DND-41 (cell line): ENCODE data around the gene NDUFS8.

Source experiments
- ATAC-seq: fragments of 200-7000 bp; cut with Tn5 transposase; 3 replicates; pipeline ENCODE4 v1.9.1; 2021; ENCODE audit warnings: low read depth; ENCODE audit not compliant: insufficient read depth
- DNase-seq: peaks from one replicate; pipeline ENCODE4 v3.0.0-alpha.2; 2020
- H2AFZ ChIP-seq: 2 replicates; pipeline ENCODE4 v1.6.0; 2012; ENCODE audit warnings: low read depth, low read length
- H3K27ac ChIP-seq: 2 replicates; pipeline ENCODE4 v1.5.1; 2012; ENCODE audit warnings: low read length, inconsistent platforms
- H3K27me3 ChIP-seq: fragments of 200-600 bp; sonication (generic); 2 replicates; pipeline ENCODE4 v1.6.0; 2012; ENCODE audit warnings: low read length, mild to moderate bottlenecking, inconsistent platforms; ENCODE audit not compliant: insufficient read depth, poor library complexity
- H3K36me3 ChIP-seq: 2 replicates; pipeline ENCODE4 v1.5.1; 2012; ENCODE audit warnings: low read length, inconsistent platforms; ENCODE audit not compliant: insufficient read depth
- H3K4me1 ChIP-seq: 2 replicates; pipeline ENCODE4 v1.5.1; 2012; ENCODE audit warnings: mild to moderate bottlenecking, low read length; ENCODE audit not compliant: insufficient read depth
- H3K4me2 ChIP-seq: 2 replicates; pipeline ENCODE4 v1.6.0; 2012; ENCODE audit warnings: mild to moderate bottlenecking, moderate library complexity, low read length, inconsistent platforms; ENCODE audit not compliant: insufficient read depth
- H3K4me3 ChIP-seq, 2 experiments: fragments of 200-600 bp in 1 of 2; shearing (Covaris generic) in 1 of 2; 2 replicates each; pipeline ENCODE4 v1.5.1; 2012 to 2016; ENCODE audit warnings: inconsistent platforms in 2 of 2, low read length in 2 of 2, mild to moderate bottlenecking in 2 of 2, low read depth in 1 of 2, moderate library complexity in 1 of 2
- H3K79me2 ChIP-seq: 2 replicates; pipeline ENCODE4 v1.6.0; 2012; ENCODE audit warnings: low read length, inconsistent platforms; ENCODE audit not compliant: insufficient read depth
- H3K9ac ChIP-seq: 2 replicates; pipeline ENCODE4 v1.6.0; 2012; ENCODE audit warnings: low read depth, mild to moderate bottlenecking, inconsistent platforms, low read length, moderate library complexity
- H3K9me3 ChIP-seq: 2 replicates; pipeline ENCODE4 v1.5.1; 2012; ENCODE audit warnings: low read length, moderate library complexity, mild to moderate bottlenecking, inconsistent platforms; ENCODE audit not compliant: insufficient read depth, severe bottlenecking
- H4K20me1 ChIP-seq: 2 replicates; pipeline ENCODE4 v1.6.0; 2012; ENCODE audit warnings: low read length; ENCODE audit not compliant: insufficient read depth
- EZH2 ChIP-seq: IDR thresholded peaks from 3 replicates; pipeline ENCODE4 v1.6.1; 2012; ENCODE audit warnings: borderline replicate concordance, low read depth, mild to moderate bottlenecking, moderate library complexity, low read length, inconsistent platforms; ENCODE audit not compliant: severe bottlenecking
- TF ChIP-seq, protein P1 (sequence below): IDR thresholded peaks from 2 replicates; pipeline ENCODE4 v1.5.1; 2012; ENCODE audit warnings: borderline replicate concordance, low read length, moderate library complexity, mild to moderate bottlenecking; ENCODE audit not compliant: poor library complexity, severe bottlenecking; ENCODE audit errors: extremely low read depth

The NDUFS8 gene

GRCh38 chr11:67996051-67996450 lies 34.4 kb upstream of the NDUFS8 start:
- H3K9me3 ChIP-seq = no peaks in the 10 kb centered on the region
- no peak overlapping the region for H3K9ac ChIP-seq
- no peak for ATAC-seq
- no peak overlapping the region for H3K4me3 ChIP-seq
- no peak for TF ChIP-seq EZH2
- TF ChIP-seq, protein P1, sequence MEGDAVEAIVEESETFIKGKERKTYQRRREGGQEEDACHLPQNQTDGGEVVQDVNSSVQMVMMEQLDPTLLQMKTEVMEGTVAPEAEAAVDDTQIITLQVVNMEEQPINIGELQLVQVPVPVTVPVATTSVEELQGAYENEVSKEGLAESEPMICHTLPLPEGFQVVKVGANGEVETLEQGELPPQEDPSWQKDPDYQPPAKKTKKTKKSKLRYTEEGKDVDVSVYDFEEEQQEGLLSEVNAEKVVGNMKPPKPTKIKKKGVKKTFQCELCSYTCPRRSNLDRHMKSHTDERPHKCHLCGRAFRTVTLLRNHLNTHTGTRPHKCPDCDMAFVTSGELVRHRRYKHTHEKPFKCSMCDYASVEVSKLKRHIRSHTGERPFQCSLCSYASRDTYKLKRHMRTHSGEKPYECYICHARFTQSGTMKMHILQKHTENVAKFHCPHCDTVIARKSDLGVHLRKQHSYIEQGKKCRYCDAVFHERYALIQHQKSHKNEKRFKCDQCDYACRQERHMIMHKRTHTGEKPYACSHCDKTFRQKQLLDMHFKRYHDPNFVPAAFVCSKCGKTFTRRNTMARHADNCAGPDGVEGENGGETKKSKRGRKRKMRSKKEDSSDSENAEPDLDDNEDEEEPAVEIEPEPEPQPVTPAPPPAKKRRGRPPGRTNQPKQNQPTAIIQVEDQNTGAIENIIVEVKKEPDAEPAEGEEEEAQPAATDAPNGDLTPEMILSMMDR = no peak
- H3K4me1 ChIP-seq = 0 out of 2 replicates have a peak, but pooled peaks cover 3% of the 10 kb centered on the region
- no peak overlapping the region for H2AFZ ChIP-seq
- H4K20me1 ChIP-seq = no peaks in the 10 kb centered on the region
- H3K79me2 ChIP-seq = no peaks in the 10 kb centered on the region
- no peaks in the 10 kb centered on the region for H3K27me3 ChIP-seq
- H3K27ac ChIP-seq = no peak overlapping the region
- no peak overlapping the region for H3K4me2 ChIP-seq
- no peaks in the 10 kb centered on the region for H3K36me3 ChIP-seq
- DNase-seq = no peak

DNA sequence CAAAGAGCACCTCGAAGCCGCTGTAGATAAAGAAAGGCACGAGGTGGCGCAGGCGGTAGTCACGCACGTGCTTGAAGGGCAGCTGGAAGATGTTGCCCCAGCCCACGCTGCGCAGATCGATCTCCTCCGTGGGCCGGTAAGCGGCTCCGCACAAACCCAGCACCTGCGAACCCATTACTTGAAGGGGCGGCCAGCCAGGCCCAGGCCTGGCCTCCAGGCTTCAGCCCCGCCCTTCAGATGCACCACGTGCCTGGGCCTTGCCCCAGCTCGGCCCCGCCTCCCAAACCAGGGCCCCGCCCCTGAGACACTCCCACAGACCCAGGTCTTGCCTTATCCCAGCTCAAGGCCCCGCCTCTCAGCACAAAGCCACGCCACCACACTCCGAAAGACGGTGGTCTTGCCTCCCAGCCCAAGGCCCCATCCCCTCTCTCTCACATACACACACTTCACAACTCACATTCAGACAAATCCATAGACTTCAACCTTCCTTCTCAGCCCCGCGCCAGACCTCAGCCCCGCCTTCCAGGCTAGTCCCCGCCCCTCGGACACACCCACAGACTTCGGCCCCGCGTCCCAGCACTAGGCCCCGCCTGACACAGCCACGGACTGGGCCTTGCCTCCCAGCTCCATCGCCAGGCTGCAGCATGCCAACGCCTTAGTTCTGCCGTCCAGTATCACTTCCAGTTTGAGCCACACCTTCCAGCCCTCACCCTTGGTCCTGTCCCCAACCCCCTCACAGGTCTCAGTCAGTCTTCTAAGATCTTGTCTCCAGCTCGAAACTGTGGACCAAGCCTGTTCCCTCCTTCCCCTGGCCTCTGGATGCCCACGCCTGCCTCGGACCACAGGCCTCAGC lies 33.6 kb upstream of the NDUFS8 start:
- Histone ChIP-seq H3K27ac (no peak overlapping the region), H2AFZ (no peak overlapping the region), H3K79me2 (no peaks in the 10 kb centered on the region), H3K4me1 (0 out of 2 replicates have a peak, but pooled peaks cover 3% of the 10 kb centered on the region), H3K27me3 (no peaks in the 10 kb centered on the region), H3K4me2 (no peak overlapping the region), H3K4me3 (no peak overlapping the region), H4K20me1 (no peaks in the 10 kb centered on the region), H3K9me3 (no peaks in the 10 kb centered on the region), H3K36me3 (no peaks in the 10 kb centered on the region), H3K9ac (no peak overlapping the region)
- ATAC-seq (peak; percentile 77), DNase-seq (peak; percentile 45)
- no peak for TF ChIP-seq EZH2
- TF ChIP-seq, protein P1 = no peak

- Histone ChIP-seq H4K20me1 (peaks cover under 1% of the 10 kb centered on the region; the same call in 1 of the 2 replicates), H3K4me1 (0 out of 2 replicates have a peak, but pooled peaks cover 3% of the 10 kb centered on the region), H3K27me3 (no peaks in the 10 kb centered on the region), H3K4me3 (no peak overlapping the region), H3K27ac (no peak overlapping the region), H3K79me2 (no peaks in the 10 kb centered on the region), H3K9me3 (no peaks in the 10 kb centered on the region), H3K9ac (no peak overlapping the region), H2AFZ (no peak overlapping the region), H3K4me2 (no peak overlapping the region), H3K36me3 (no peaks in the 10 kb centered on the region)
- TF ChIP-seq, protein P1 = no peak
- no peak for TF ChIP-seq EZH2
- no peak for ATAC-seq
- no peak for DNase-seq
These were observed 33.0 kb upstream of the NDUFS8 start for GRCh38 chr11:67997475-67997921.
